NCI-H1092 treated with DMSO at 0.1 percent for 48 hours (cell line): ENCODE data around the gene RASSF1.

ENCODE experiments used
- DNase-seq: peaks from one replicate; lab custom pipeline; 2025; lab: John Stamatoyannopoulos, UW

RASSF1 gene

GRCh38 chr3:50342813-50343633 is 2.4 kb upstream of the RASSF1 start:
- DNase-seq = no peak

- DNase-seq = no peak
Observed at GRCh38 chr3:50341996-50342650, 1.5 kb upstream of the RASSF1 start.

- no peak for DNase-seq
Observed at GRCh38 chr3:50341537-50341936, 901 bp upstream of the RASSF1 start.

GRCh38 chr3:50340147-50340447 is 539 bp downstream of the RASSF1 start:
- DNase-seq = no peak

- DNase-seq = no peak
Observed at GRCh38 chr3:50339485-50340146, 1.0 kb downstream of the RASSF1 start.

- DNase-seq = no peak
Observed at GRCh38 chr3:50338965-50339364, 1.7 kb downstream of the RASSF1 start.

- peak; percentile 97 for DNase-seq
Observed at GRCh38 chr3:50337175-50337861, 3.3 kb downstream of the RASSF1 start.

GRCh38 chr3:50336452-50337174 is 4.0 kb downstream of the RASSF1 start:
- peak; percentile 1 for DNase-seq

- no peak for DNase-seq
Observed at GRCh38 chr3:50334339-50335075, 6.1 kb downstream of the RASSF1 start.

GRCh38 chr3:50333744-50334328 is 6.8 kb downstream of the RASSF1 start:
- DNase-seq = no peak

GRCh38 chr3:50331364-50331907 is 9.2 kb downstream of the RASSF1 start:
- DNase-seq = no peak

GRCh38 chr3:50330330-50330729 is 10.3 kb downstream of the RASSF1 start:
- DNase-seq = no peak

GRCh38 chr3:50327943-50328691 is 12.5 kb downstream of the RASSF1 start, which contains the start of gene TUSC2:
TSS of gene TUSC2 (minus strand) at chr3:50328223. CDS start at chr3:50328099, 124 bp downstream.
- peak; percentile 89 for DNase-seq

GRCh38 chr3:50327129-50327528 is 13.5 kb downstream of the RASSF1 start:
- no peak for DNase-seq

- no peak for DNase-seq
Observed at GRCh38 chr3:50326182-50326541, 14.5 kb downstream of the RASSF1 start.

GRCh38 chr3:50325497-50326181 is 15.0 kb downstream of the RASSF1 start:
- no peak for DNase-seq

GRCh38 chr3:50325113-50325480 is 15.5 kb downstream of the RASSF1 start:
- DNase-seq = no peak

- peak; percentile 42 for DNase-seq
Observed at GRCh38 chr3:50324351-50325112, 16.1 kb downstream of the RASSF1 start.
